Suprapubic skin (tissue), 4 donors: ENCODE results near the gene MCEMP1. TPM values are rescaled to one million over a fixed set of nuclear protein-coding genes. Genes with fewer than 3 reads are reported as not detected.

Source experiments
- DNase-seq, 2 donors: peaks; one replicate each; pipeline ENCODE4 v3.0.0-alpha.2; 2019; ENCODE audit warnings: low spot score in 2 of 2
- H3K27ac ChIP-seq: fragments of 200-600 bp; sonication (generic); one replicate; pipeline ENCODE4 v1.5.1; 2019
- H3K27me3 ChIP-seq: fragments of 200-600 bp; sonication (generic); one replicate; pipeline ENCODE4 v1.5.1; 2019
- H3K36me3 ChIP-seq: fragments of 200-600 bp; sonication (generic); one replicate; pipeline ENCODE4 v1.5.1; 2019
- H3K4me1 ChIP-seq: fragments of 200-600 bp; sonication (generic); one replicate; pipeline ENCODE4 v1.5.1; 2019
- H3K4me3 ChIP-seq: fragments of 200-600 bp; sonication (generic); one replicate; pipeline ENCODE4 v1.5.1; 2019; ENCODE audit warnings: mild to moderate bottlenecking
- H3K9me3 ChIP-seq: fragments of 200-600 bp; sonication (generic); one replicate; pipeline ENCODE4 v1.5.1; 2019
- EP300 ChIP-seq: sonication (generic); formaldehyde crosslinking; IDR thresholded peaks from one replicate; pipeline ENCODE4 v1.6.1; 2017; ENCODE audit warnings: antibody characterized with exemption
- POLR2A ChIP-seq, 2 donors: fragments of 450-650 bp; IDR thresholded peaks; one replicate each; pipeline ENCODE4 v1.6.1; 2017; ENCODE audit warnings: antibody characterized with exemption in 2 of 2, mild to moderate bottlenecking in 2 of 2, moderate library complexity in 2 of 2
- POLR2AphosphoS5 ChIP-seq, 3 donors: sonication (generic); formaldehyde crosslinking; IDR thresholded peaks; one replicate each; pipeline ENCODE4 v1.6.1; 2017; ENCODE audit warnings: antibody characterized with exemption in 3 of 3
- WGBS: methylation state at CpG from one replicate; pipeline ENCODE4 v1.1.5; 2018; 5-methylcytosine and 5-hydroxymethylcytosine counted together
- total RNA-seq, 4 donors: library from RNA; depleted of rRNA; stranded (reverse); fragments of >200 nt; gene quantifications; one replicate each; pipeline ENCODE4 v1.1.0, GENCODE V29; 2016
- TF ChIP-seq, protein P1 (sequence below), 2 donors: fragments of 200-600 bp in 1 of 2; fragments of 450-650 bp in 1 of 2; sonication (generic) in 1 of 2; IDR thresholded peaks; one replicate each; pipeline ENCODE4 v1.5.1; 2016 to 2019; ENCODE audit warnings: antibody characterized with exemption in 2 of 2, mild to moderate bottlenecking in 1 of 2, moderate library complexity in 1 of 2

The MCEMP1 gene
- total RNA-seq, 4 donors from 2014 or later = 1.4 TPM; not detected in 3

DNA sequence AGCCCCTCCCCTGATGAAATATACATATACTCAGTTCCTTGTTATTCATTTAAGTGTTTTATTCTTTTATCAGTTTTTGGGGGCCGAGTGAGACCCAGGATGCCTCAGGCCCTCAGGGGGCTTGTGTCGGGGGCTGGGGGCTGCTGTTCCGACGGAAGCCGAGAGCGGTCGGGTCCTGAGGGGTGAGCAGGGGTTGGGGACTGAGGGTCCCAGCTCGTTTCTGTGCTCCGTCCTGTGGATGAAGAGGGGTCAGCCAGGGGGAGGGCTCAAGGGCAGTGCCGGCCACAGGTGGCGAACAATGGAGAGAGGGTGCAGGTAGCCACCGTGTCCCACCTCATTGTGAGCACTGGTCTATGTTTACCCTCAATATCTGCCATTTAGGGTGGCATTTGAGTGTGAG, 45.3 kb upstream of the MCEMP1 start:
- H3K4me1 ChIP-seq = peaks cover 42% of the 10 kb centered on the region
- 88% methylated on average over 12 of the region's 12 CpGs for WGBS
- no peaks in the 10 kb centered on the region for H3K9me3 ChIP-seq
- H3K4me3 ChIP-seq = no peak overlapping the region
- peaks cover 15% of the 10 kb centered on the region for H3K36me3 ChIP-seq
- H3K27me3 ChIP-seq = peaks cover 5% of the 10 kb centered on the region
- no peak for DNase-seq
- no peak overlapping the region for H3K27ac ChIP-seq
- TF ChIP-seq POLR2AphosphoS5 (IDR thresholded peaks at IDR 0.05) (no peak), EP300 (no peak), POLR2A (IDR thresholded peaks at IDR 0.05) (no peak)
- TF ChIP-seq, protein P1, sequence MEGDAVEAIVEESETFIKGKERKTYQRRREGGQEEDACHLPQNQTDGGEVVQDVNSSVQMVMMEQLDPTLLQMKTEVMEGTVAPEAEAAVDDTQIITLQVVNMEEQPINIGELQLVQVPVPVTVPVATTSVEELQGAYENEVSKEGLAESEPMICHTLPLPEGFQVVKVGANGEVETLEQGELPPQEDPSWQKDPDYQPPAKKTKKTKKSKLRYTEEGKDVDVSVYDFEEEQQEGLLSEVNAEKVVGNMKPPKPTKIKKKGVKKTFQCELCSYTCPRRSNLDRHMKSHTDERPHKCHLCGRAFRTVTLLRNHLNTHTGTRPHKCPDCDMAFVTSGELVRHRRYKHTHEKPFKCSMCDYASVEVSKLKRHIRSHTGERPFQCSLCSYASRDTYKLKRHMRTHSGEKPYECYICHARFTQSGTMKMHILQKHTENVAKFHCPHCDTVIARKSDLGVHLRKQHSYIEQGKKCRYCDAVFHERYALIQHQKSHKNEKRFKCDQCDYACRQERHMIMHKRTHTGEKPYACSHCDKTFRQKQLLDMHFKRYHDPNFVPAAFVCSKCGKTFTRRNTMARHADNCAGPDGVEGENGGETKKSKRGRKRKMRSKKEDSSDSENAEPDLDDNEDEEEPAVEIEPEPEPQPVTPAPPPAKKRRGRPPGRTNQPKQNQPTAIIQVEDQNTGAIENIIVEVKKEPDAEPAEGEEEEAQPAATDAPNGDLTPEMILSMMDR (IDR thresholded peaks at IDR 0.05) = no peak

- WGBS = 88% methylated on average over 19 of the region's 40 CpGs
- no peak for DNase-seq
- Histone ChIP-seq H3K27ac (no peak overlapping the region), H3K4me3 (no peak overlapping the region), H3K36me3 (peaks cover 11% of the 10 kb centered on the region), H3K4me1 (peaks cover 45% of the 10 kb centered on the region), H3K9me3 (no peaks in the 10 kb centered on the region), H3K27me3 (peaks cover 13% of the 10 kb centered on the region)
- TF ChIP-seq POLR2A (IDR thresholded peaks at IDR 0.05) (no peak), EP300 (no peak), POLR2AphosphoS5 (IDR thresholded peaks at IDR 0.05) (no peak)
- TF ChIP-seq, protein P1 (IDR thresholded peaks at IDR 0.05) = no peak
These were observed 44.3 kb upstream of the MCEMP1 start for GRCh38 chr19:7632340-7633203.

DNA sequence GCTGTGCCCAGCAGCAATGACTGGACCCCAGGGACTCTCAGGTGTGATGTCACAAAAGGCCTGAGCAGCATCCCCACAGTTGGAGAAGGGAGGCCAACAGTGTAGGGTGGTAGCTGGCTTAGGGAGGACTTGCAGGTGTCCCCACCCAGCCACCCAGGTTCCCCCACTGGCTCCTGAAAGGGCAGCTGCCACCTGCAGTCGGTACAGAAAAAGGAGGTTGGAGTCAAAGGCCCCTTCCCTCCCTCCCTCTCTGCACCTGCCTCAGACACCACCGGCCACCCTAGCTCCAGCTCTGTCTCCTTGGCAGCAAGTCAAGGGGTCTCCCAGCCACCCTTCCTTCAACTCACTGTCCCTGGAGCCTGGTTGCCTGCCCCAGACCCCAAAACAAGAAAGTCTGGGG, 43.2 kb upstream of the MCEMP1 start, which contains the start of gene PCP2:
TSS of gene PCP2 (minus strand) at position 22 of the 400 bp plus-strand sequence. CDS start 262 bp downstream, outside the sequence.
- Histone ChIP-seq H3K27me3 (peaks cover 18% of the 10 kb centered on the region), H3K4me1 (peaks cover 39% of the 10 kb centered on the region), H3K4me3 (no peak within 1 kb of the TSS), H3K9me3 (no peaks in the 10 kb centered on the region), H3K36me3 (peaks cover 11% of the 10 kb centered on the region), H3K27ac (no peak within 1 kb of the TSS)
- TF ChIP-seq EP300 (no peak), POLR2A (IDR thresholded peaks at IDR 0.05) (no peak), POLR2AphosphoS5 (IDR thresholded peaks at IDR 0.05) (no peak)
- TF ChIP-seq, protein P1 (IDR thresholded peaks at IDR 0.05) = no peak
- no peak for DNase-seq
- WGBS = 80% methylated on average over 1 of the region's 2 CpGs

DNA sequence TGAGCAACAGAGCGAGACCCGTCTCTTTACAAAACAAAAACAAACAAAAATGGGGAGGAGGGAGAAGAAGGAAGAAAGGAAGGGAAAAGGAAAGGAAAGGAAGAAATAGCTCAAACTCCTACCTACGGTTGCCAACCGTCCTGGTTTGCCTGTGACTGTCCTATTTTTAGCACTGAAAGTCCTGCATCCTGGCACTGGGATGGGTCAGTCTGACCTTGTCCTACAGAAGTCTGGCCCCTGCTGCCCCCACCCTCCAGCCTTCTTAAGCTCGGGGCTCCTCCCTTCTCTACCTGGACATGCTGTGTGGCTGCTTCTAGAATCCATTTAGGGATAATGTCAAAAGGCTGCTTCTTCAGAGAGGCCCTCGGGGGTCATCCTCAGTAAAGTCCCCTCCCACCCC, 41.2 kb upstream of the MCEMP1 start:
- peaks cover 18% of the 10 kb centered on the region for H3K27me3 ChIP-seq
- H3K36me3 ChIP-seq = peaks cover 11% of the 10 kb centered on the region
- no peak for DNase-seq
- H3K27ac ChIP-seq = no peak overlapping the region
- H3K9me3 ChIP-seq = no peaks in the 10 kb centered on the region
- WGBS = 56% methylated on average over 6 of the region's 6 CpGs
- H3K4me3 ChIP-seq = no peak overlapping the region
- no peak for TF ChIP-seq POLR2AphosphoS5 (IDR thresholded peaks at IDR 0.05)
- TF ChIP-seq, protein P1 (IDR thresholded peaks at IDR 0.05) = no peak
- no peak for TF ChIP-seq POLR2A (IDR thresholded peaks at IDR 0.05)
- TF ChIP-seq EP300 = no peak
- peaks cover 29% of the 10 kb centered on the region for H3K4me1 ChIP-seq

DNA sequence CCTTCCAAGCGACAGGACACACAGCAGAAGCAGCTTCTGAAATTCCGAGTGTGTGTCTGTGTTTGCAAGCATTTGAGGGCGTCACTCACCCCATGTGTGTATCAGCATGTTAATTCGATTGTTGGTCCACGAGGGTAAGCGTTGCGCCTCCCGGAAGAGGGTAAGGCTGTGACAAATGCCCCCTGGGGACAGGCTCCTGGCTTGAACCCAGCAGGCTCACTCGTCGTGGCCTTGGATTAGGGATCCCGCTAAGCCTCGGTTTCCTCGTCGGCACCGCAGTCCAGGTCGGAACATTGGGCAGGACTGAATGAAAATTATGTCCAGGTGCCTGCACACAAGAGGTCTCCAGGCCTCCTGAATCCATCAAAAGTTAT, 40.6 kb upstream of the MCEMP1 start:
- H3K36me3 ChIP-seq = peaks cover 11% of the 10 kb centered on the region
- peak overlapping the region; percentile 74 for H3K4me3 ChIP-seq
- TF ChIP-seq POLR2A (IDR thresholded peaks at IDR 0.05) (no peak), EP300 (no peak), POLR2AphosphoS5 (IDR thresholded peaks at IDR 0.05) (no peak)
- TF ChIP-seq, protein P1 (IDR thresholded peaks at IDR 0.05) = no peak
- peaks cover 23% of the 10 kb centered on the region for H3K4me1 ChIP-seq
- no peak for DNase-seq
- peaks cover 18% of the 10 kb centered on the region for H3K27me3 ChIP-seq
- H3K9me3 ChIP-seq = no peaks in the 10 kb centered on the region
- WGBS = no CpG with 5 or more reads among the region's 16 CpGs
- H3K27ac ChIP-seq = peak overlapping the region; percentile 88
